Skeletal muscle cell (primary cell): ENCODE results near the gene MRPS2.
"Not testable (repeated sequence)": the region's sequence is repeated elsewhere in the genome, so short reads cannot be mapped to it uniquely, and the experiment has no call there.

ENCODE experiments used
- DNase-seq: peaks from one replicate; pipeline ENCODE4 v3.0.0-alpha.2; 2010; ENCODE audit warnings: low read depth
- H3K4me3 ChIP-seq: 2 replicates; pipeline ENCODE4 v1.5.1; 2011; ENCODE audit warnings: low read depth, mild to moderate bottlenecking, control low read depth, low read length, moderate library complexity

The MRPS2 gene

GRCh38 chr9:135549478-135550343 is 49.2 kb downstream of the MRPS2 start:
- DNase-seq, H3K4me3 ChIP-seq: not testable (repeated sequence)

DNA sequence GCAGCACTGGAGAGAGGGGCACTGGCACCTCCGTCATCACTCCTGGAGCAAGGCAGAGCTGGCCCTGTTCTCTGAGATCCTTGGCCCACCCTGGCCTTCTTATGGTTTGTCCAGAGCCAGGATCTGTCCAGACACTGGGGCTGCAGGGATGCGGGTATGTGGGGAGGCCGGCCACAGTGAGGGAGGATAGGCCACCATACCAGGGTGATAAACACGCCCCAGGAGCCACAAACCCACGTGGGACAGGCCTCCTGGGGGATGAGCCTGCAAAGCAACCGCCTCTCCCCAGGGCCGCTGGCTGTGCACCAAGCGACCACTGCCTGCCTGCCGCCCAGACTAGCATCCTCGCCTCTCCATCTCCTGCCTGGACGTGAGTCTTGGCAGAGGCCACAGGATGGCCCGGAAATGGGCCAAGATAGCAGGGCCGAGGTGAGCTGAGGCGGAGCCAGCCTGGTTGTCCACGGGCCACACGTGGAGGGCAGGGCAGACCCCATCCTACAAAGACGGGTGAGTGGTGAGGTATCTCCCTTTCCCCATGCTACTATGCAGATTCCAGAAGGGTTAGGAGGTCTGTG is 49.9 kb downstream of the MRPS2 start:
- no peak for DNase-seq
- H3K4me3 ChIP-seq, result no peak overlapping the region

DNA sequence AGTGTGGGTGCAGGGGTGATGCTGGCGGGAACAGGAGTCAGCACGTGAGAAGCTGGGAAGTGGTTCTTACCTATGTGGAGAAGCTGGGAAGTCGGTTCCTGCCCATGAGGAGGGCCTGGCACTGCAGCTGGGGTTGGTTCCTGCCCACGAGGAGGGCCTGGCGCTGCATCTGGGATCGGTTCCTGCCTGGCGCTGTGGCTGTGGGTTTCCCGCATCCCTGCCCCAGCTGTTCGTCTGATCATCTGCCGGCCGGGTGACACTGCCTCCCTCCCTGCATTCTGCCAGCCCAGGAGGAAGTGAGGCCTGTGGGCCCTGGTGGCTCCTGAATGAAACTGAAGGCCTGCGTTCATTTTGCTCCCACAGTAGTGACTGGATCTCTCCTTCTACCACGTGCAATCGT is 50.5 kb downstream of the MRPS2 start:
- DNase-seq, result no peak

GRCh38 chr9:135551456-135551855 is 51.0 kb downstream of the MRPS2 start:
- H3K4me3 ChIP-seq, result no peak overlapping the region
- DNase-seq, result no peak

More for the DNA sequence above, 50.5 kb downstream of the MRPS2 start:
- H3K4me3 ChIP-seq, result no peak overlapping the region

DNA sequence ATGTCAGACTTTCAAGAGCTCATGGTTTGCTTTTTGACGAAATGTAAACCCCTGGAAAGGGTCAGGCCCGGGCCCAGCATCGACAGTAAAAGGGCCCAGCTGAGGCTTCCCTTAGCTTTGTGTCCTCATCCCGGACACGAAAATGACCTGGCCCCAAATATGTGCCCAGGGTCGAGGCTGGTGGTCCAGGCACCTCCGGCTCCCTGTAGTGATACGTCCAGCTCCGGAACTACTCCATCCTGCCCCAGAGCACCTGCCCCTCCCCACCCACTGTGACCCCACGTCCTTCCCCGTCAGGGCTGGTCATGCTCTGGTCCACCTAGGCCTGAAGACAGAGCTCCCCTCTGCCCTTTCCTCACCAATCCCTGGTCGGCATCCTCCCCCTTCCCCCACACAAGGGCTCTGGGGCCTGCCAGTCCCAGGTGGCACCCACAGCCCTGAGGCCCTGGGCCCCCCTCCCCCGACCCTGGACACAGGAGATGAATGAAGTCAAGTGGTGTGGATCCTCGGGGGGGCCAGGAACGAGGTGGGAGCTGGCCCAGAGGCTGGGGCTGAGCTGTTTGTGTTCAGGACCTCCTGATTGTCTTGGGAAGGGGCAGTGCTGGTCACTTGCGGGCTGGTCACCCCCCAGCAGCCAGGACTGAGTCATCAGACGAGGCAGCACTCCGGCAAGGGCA is 51.7 kb downstream of the MRPS2 start:
- no peak for DNase-seq
- H3K4me3 ChIP-seq, result no peak overlapping the region

GRCh38 chr9:135552698-135553171 is 52.3 kb downstream of the MRPS2 start:
- no peak overlapping the region for H3K4me3 ChIP-seq
- DNase-seq, result no peak
